ENCODE data around the gene HCRTR1.

DNA sequence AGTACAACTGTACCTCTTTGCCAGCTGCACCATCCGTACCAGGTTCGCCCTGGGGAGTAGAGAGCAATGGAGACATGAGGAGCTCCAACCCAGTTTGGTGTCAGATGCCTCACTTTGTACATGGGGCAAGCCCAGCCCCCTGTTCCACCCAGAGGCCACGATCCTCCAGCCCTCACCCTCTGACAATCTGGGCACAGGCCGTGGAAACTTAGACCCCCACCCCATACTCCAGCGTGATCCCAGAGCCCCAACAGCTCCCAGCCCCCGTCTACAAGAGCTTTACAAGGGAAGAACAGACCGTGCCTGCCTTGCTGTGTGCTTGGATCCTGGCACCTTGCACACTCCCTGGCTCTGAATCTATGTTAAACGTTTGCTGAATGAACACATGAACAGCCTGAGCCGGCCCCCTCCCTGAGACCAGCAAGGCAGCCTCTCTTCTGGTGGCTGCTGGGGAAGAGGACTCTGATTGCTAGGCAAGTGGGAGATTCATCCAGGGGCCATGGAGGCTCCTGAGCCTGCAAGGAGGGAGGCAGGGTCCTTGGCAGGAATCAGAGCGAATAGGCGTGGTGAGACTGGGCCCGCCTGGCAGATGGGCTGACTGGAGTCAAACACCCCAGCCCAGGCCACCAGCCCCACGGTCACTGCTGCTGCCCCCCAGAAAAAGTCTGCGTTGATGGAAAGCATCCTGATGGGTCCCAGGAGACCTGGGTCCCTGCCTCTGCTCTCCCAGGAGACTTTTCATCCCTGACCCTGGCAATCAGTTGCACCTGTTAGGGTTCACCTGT lies 39.7 kb downstream of the HCRTR1 start:
- TF ChIP-seq CTCF (IDR thresholded peaks at IDR 0.05) (no peak), POLR2A (IDR thresholded peaks at IDR 0.05) (no peak), POLR2AphosphoS5 (IDR thresholded peaks at IDR 0.05) (no peak)
